Measurements from ENCODE around the gene LZTFL1.

LZTFL1 gene

DNA sequence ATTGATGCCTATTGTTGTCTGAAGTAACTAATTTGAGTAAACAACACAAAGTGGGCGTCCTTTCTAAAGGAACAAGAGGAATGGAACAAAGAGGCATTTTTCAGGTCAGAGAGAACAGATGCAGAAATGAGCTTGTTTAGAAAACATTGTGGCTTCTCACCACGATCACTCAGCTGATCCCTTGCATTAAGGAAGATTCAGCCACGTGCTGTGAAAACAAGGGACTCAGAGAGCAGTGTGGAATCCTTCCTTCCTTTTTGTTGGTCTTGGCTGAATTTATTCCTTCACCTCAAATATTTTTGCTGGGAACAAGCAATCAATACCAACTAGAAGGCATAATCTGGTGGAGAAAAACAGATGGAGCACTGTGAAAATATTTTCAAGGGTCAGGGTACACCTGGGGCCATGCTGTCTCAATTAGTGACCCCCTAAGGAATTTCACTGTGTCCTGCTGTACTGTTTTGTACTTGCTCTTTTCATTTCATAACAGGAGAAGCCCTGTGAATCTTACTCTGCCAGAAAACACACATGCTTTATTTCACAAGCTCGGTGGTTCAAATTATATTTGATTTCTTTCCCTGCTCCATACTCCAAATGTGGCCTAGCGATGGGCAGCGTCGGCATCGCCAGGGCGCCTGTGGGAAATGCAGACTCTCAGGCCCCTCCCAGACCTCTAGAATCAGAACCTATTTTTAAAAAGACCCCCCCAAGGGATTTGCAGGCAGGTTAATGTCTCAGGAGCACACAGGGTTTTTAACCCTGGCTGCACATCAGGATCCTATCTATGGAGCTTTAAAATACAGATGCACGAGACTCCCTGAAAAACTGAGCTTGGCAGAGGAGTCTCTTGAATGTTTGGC, 34.0 kb downstream of the LZTFL1 start:
- DNase-seq (ENCODE audit: low read depth in 3 of 3), result no peak

DNA sequence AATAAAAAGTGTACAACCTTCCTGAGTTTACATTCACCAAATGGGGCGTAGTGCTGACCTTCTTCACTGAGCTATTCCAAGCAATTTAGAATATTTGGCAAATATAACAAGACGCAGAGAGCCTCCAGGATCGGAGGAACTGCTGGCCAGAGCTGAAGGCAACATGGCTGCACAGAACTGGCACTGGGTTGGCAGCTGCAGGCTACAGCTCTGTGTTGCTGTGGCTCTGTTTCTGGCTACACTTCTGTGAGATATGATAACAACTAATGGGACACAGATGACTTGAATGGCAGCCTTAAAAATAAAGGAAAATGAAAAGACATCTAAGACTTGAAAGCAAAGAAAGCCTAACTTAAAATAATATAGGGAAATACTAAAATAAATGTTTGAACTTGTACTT, 34.8 kb downstream of the LZTFL1 start:
- DNase-seq (ENCODE audit: low read depth in 3 of 3), result no peak

DNA sequence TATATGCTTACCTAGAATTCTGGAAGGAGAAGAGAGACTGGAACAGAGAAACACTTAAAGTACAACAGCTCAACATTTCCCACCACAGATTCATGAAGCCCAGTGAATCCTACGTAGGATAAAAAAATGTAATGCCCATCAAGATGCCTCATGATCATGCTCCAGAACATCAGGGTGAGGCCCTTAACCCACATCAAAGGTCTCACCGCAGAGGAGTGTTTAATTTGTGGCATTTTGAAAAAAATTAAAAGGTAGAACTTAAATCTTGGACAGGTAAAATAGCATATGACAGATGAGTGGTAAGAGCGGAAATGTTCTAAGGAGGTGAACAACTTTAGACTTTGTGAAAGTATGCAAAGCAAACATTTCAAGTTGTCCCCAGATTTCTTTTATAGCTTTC, 35.8 kb downstream of the LZTFL1 start:
- DNase-seq (ENCODE audit: low read depth in 3 of 3), result no peak

DNA sequence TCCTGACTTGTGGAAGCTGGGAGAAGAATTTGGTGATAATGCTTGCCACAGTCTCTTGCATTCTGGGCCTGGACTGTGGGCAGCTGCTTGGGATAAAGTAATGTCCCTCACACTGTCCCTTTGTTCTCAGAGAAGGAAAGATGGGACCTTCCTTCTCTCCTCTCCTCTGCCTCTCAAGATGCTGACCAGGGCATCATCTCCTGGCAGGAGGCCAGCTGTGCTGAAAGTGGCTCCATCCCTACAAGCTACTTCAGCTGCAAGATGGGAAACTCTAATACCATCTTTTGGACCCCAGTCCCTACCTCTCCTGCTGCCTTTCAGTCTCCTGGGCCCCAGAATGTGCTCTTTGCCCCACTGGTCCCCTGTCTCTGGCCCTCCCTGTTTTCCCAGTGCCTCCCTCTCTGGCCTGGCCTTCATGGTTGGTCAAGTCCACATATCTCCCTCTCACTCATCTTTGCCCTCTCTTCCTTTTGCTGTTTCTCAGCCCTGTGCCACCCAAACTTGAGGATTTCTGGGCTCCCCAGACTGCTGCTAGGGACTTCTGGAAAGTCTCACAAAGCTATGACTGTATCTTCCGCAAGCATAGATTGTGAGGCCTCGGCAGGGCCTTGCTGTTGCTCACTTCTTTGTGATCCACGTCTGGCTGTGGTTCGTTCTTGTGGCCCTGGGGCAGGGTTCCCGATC, 38.5 kb downstream of the LZTFL1 start:
- no peak for DNase-seq (ENCODE audit: low read depth in 3 of 3)

DNA sequence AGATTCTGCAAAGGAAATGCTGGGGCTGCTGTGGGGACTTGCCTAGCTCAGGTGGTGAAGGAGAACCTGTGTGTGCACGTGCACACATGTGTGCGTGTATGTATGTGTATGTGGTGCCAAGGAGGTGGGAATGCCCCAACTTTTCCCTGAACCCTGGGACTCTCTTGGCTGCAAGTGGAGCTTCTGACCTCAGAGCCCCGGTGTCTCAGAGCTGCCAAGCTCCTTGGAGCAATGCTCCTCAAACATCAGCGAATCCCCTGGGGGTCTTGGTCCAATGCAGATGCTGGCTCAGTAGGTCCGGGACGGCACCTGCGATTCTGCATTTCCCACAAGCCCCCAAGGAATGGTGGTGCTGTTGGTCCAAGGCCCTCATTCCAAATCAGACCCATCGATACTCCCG, 39.8 kb downstream of the LZTFL1 start:
- no peak for DNase-seq (ENCODE audit: low read depth in 3 of 3)

DNA sequence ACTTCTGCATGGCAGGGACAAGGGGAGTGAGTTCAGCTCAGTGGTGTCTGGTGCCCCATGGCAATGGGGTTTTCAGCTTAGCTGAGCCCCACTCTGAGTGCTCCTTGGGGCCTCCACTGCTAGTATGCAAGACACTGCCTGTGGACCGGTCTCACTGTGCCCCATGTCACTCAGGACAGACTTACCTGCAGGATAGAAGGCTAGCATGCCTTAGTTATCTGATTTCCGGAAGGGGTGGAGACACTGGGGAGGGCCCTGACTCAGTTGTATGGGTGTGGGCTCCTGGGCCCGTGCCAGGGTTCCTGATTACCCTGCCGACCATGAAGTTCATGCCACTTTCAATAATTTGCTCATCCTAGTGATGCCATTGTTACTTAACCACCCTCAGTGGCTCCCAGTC, 41.3 kb downstream of the LZTFL1 start:
- DNase-seq (ENCODE audit: low read depth in 3 of 3), result no peak

DNA sequence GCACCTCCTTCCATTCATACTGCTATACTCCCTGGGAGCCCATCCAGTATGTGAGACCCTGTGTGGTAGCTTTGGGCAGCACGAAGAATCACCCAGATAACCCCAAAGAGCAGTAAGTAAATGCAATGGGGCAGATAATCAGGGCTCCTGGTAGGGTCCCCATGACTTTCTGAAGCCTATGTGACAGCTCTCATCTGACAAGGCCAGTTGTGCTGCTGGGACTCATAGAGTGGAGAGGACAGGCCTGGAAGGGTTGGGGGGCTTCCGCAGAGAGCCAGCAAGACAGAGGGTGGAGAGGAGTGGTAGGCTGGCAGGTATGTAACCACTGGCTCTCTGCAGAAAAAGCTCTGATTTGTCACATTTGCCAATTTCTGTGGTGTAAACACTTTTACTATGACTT, 42.3 kb downstream of the LZTFL1 start:
- no peak for DNase-seq (ENCODE audit: low read depth in 3 of 3)

DNA sequence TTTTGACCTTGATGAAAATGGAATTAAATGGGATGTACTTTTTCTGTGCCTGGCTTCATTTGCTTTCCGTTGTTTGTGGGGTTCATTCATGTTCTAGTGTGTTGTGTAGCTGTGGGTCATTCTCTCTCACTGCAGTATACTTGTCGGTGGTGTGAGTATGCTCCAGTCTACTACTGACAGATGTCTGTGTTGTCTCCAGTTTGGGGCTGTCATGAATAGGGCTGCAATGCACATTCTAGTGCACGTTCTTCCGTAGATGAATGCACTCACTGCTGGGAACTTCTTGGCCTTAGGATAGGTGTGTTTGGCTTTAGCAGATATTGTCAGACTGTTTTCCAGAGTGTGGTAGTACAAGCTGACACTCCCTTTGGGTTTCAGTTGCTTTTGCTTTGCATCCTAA, 43.9 kb downstream of the LZTFL1 start:
- DNase-seq (ENCODE audit: low read depth in 3 of 3), result no peak

DNA sequence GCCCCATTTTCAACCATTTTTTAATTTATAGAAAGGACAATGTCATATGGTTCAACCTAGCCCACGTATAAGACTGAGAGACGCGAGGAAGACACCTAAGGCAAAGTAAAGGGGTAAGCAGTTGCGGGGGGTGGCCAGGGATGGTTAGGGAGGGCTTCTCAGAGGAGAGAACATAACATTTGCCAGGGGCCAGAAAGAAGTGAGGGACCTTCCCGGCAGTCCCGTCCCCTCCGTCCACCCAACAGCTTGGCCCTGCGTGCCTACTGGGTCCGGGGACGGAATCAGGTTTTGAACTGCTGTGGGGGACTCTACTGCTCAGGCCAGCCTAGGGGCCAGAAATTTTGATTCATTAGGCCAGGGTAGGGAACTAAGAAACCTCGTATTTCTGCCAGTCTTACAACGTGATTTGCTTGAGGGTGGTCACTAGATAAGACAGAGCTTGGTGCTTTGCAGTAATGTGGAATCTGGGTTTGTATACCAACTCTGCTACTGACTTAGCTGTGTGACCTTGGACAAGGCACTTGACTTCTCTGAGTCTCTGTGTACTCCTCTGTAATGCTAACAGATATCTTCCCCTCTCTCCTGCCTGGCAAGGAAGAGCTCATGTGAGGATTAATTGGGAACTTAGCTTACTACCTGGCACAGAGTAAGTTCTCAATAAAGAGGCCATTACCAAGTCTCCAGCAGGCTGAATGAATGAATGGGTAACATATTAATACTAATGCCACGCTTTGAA, 44.8 kb downstream of the LZTFL1 start:
- DNase-seq (ENCODE audit: low read depth in 3 of 3), result no peak

DNA sequence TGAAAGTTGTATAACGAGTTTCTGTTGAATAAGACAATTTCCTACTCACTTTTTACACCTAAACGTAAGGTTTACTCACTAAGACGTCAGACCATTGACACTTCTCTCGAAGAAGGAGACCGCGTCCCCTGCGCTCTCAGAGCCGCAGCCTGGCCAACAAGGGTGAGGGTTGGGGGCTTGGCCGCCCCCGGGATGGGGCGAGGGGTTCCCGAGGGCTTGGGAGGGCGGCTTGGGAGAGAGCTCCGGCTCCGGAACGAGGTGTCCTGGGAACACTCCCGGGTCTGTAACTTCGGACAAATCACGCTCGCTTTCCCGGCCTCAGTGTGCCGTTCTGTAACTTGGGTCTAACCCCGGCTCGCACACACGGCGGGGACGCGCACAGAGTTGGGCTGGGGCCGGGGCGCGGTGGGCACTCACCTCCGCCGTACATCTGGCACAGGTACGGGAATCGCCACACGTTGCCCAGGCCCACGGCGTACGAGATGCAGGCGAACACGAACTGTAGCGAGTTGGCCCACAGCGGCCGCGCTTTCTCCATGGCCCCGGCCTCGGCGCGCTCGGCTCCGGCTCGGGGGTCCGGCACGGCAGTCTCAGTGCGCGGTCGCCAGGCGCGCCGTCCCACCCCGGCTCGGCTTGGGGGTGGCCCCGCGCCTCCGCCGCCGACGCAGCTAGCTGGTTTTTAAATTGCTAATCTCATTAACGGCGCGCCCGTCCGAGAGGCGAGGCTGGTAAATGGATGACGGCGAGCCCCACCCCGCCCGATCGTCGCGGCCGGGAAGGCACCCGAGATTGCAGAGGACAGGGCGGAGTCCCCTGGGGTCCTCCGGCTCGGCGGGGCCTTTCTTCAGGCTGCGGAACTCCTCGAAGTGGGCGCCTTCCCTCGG, 45.8 kb downstream of the LZTFL1 start, which contains the start of gene SLC6A20:
TSS of gene SLC6A20 (minus strand) at position 655 of the 884 bp plus-strand sequence. CDS start at position 538, 117 bp downstream.
- DNase-seq (ENCODE audit: low read depth in 3 of 3), result no peak

DNA sequence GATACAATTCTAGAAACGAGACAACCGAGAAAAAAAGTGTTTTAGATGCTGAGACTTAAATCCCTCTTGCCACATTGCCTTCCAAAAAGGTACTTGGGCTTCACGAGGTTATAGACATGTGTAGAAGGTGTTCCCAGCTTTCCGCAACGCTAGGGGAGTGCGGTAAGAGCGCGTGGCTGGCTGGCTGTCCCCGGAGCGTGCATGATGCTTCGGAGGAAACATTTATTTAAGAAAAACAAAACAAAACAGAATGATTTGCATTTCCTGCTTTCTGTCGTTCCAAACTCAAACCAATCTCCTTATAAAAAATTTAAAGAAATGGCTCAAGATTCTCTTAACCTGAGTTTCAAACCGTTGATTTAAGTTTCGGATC, 46.4 kb downstream of the LZTFL1 start:
- no peak for DNase-seq (ENCODE audit: low read depth in 3 of 3)

DNA sequence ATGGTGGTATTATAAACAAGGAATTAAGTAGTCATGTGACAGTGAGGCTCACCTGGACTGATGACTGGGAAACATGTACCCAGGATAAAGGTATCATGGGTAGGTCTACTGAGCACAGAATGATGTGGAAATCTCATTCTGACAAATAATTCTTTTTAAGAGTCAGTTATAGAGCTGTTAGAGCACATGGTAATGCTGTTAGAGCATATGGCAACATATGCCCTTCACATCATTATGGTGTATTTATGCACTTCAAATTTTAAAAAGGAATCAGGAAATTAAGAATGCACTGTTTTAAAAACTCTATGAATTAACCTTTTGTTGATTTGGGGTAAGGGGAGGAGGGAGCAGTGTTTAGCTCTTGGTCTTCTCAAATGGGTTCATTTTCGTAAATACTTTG, 47.3 kb downstream of the LZTFL1 start:
- no peak for DNase-seq (ENCODE audit: low read depth in 3 of 3)

DNA sequence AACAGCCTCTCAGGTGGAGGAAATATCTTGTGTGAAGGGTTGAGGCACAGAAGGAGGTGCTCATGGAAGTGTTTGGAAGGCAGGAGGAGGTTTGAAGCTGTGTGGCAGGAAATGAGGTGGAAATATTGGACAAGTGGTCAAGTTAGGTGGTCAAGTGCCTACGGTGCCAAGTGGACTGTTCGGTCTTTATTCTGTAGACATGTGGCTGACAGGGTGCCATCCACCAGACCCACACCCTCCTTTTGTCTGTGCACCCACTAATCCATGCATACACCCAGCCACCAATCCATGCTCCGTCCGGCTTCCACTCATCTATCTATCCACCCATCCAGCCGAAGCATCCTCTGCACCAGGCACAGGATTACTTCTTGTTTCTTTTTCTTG, 47.8 kb downstream of the LZTFL1 start:
- no peak for DNase-seq (ENCODE audit: low read depth in 3 of 3)

DNA sequence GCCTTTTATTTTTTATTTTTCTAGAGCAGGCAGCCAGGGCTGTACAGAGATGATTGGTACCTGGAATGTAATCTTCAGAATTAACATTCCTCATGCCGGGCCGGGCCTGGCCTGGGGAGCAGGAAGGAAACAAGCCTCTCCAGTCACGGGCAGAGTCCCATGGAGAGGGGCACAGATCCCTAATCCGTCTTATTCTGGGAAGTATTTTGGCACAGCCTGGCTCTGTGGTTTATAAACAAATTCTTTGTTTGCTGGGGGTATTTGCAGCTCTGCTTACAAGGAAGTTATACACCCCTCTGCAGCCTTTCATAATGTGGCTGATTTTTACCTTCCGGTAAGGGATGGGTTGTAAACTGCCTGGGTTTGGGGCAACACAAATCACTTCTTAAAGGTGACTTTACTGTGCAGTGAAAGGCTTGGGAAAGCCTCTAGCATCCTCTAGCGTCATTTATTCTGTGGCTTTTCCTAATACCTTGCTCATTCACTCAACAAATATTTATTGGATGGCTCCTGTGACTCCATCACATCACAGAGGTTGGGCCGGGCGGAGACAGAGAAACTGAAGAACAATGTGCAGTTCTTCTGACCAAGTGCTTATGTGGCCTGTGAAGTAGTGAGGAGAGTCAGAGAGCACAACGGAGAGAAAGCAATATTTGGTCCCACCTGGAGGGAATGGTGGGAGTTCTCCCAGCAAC, 48.3 kb downstream of the LZTFL1 start:
- no peak for DNase-seq (ENCODE audit: low read depth in 3 of 3)

DNA sequence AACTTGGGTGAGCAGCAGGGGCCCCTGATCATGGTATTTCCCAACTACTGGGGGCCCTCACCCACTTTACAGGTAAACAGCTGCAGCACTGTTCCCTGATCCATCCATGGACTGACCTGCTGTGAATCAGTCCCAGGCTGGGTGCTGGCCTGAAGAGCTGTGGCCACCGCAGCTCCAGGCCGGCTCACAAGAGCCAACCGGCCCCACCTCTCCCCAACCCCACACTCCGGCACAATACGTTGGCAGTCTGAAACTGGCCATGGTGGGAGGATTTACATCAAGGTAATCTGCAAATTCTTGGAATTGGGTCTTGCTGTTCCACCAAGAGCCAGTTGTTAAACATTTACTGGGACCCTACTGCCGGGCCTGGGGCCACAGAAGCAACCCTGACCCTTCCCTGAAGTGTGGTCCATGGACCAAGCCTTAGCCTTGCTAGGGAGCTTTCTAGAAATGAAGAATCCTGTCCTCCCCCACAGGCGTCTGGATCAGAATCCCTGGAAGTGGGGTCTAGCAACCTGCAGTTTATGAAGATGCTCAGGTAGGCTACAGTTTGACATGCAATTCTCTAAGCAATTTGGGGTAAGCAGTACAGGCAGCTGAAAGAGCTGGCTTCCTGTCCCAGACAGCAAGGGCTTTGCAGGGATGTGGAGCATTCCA, 49.3 kb downstream of the LZTFL1 start:
- no peak for DNase-seq (ENCODE audit: low read depth in 3 of 3)

DNA sequence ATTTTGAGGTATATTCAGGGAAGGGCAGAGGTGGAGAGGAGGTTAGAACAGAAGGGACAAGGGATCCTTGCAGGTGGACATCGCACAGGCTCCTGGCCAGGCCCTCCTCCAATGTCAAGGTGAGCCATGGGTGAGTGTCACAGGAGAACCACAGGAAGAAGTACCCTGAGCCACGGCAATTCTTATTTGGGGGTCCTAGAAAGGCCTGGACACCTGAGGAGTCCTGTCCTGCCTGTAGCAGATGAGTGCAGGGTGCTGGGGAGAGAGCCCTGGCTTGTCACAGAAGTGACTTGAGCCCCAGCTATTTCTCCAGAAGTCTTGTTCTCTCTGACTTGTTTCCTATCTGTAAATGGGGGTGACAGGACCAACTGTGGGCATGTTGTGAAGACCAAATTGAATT, 49.9 kb downstream of the LZTFL1 start:
- DNase-seq (ENCODE audit: low read depth in 3 of 3), result no peak

DNA sequence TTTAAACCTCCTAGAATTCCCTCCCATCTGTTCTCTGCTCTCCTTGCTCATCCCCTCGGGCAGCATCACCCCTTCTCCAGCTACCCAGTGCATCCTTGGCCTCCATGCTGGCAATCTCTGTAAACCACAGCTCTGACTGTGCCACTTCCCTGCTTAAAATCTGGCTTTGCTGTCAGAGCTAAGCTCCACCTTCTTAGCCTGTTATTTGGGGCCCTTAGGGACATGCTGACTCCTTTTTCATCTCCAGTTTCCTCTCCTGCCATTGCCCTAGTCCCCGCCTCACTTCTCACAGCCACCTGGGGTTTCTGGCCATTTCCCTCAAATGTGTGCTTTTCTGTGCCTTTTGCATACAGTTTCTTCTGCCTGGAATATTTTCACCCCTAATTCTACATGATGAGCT, 51.3 kb downstream of the LZTFL1 start:
- DNase-seq (ENCODE audit: low read depth in 3 of 3), result no peak

DNA sequence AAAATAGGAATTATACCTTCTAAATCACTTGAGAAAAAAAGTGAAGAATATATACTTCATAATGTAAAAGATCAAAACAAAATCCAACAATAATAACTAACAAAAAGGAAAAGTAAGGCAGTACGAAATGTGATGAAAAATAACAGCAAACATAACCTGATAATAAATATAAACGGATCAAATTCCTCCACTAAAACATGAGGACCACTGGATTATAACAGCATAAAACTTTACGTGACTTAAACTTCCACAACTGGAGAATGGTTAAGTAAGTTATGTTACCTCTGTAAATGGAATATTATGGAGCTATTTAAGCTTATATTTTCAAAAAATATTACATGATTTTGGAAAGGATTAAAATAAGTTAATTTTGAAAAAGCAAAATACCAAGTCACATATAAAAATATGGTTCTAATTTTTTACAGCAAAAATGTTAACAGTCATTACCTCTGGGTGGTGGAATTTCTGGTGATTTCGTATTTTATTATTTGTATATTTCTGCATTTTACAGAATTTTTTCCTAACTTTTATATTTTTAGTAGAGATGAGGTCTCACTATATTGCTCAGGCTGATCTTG, 52.6 kb downstream of the LZTFL1 start:
- no peak for DNase-seq (ENCODE audit: low read depth in 3 of 3)

DNA sequence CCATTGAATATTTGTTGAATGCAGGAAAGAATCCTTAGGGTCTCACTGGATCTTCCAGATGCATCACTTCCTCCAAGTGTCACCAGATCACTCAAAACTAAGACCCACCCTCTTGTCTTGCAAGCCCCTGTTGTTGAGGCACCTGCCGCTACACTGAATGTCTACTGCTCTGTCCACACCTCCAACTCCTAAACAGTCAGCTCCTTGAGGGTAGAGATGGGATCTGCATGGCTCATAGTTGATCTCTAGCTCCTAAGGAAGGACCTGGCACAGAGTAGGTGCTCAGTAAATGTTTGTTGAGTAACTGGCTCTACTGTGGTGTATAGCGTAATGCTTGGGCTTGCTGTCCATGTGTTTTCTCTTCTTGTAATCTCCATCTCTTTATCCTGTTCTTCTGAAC, 54.4 kb downstream of the LZTFL1 start:
- DNase-seq (ENCODE audit: low read depth in 3 of 3), result no peak

DNA sequence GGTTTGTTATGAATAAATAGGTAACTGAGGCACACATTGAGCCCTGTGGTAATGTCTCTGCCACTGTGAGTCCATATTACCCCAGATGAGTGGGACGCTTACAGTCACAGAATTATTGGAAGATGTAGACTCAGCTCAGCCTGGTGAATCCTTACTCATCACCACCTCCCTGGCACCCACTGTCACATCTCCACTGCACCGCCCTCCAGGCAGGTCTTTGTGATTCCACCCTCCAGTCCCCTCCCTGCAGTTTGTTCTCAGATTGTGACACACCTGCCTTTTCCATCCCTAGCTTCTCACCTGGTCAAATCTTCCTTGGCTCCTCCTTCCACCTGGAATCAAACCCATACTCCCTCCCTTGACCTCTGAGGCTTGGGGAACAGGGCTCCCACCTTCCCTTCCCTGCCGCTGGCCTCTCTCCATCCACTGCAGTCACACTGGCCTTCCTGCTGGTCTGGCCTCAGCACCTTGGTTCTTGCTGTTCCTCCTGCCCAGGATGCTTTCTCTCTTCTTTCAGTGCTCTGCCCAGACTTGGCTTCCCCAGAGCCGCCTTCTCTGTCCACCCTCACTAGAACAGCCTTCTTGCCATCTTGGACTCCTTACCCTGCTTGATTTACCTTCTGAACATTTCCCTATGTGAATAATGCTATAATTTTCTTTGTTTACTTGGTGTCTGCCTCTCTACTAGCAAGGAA, 55.0 kb downstream of the LZTFL1 start:
- no peak for DNase-seq (ENCODE audit: low read depth in 3 of 3)

Data from stimulated activated CD4-positive, alpha-beta T cell treated with anti-CD3 and anti-CD28 coated beads, TNF-alpha, amount 100 ng/mL, for 4 hours (primary cell).